Measurements from ENCODE around the gene GPSM1. TPM values are rescaled to one million over a fixed set of nuclear protein-coding genes. Genes with fewer than 3 reads are reported as not detected.

GPSM1 gene
- total RNA-seq, 1 donor from 2014 or later, result 59.4 TPM

DNA sequence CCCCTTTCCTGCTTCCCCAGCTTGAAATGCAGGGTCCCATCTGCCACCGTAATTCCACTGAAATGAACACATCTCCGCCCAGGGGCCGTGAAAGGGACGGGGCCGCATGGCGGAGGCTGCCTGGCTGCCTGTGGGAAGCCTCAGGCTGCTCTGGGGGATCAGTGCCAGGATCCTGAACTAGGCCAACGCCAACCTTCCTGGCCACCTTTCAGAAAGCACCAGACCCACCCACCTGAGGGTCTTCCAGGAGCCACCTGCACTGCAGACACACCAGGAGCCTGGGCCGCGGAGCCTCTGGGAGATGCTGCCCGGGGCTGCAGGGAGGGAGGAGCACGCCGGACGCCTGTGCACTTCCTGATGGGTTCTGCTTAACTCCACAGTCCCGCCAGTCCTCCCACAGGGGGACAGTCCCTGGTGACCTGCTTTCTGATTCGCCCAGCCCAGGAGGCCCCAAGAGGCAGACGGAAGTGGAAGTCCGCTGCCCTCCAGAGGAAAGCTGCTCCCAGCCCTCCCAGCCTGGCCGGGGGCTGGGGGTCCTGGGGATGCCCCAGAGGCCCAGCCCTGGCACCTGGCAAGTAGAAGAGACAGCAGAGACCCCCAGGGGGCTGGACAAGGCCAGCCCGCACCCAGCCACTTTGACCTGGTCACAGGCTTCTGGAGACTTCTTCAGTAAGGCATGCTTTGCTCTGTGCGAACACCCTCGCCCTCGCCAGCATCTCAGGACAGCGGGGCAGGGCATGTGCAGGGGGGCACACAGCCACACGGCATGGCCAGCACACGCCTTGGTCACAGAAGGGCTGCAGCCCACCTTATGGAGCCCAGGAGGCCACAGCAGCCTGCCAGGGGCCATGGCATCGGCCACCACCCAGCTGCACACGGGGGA is 46.2 kb downstream of the GPSM1 start, which contains the start of gene CARD9:
TSS of gene CARD9 (minus strand) at position 370 of the 883 bp plus-strand sequence. CDS start 1,591 bp downstream, outside the sequence.
- no peaks in the 10 kb centered on the region for H3K36me3 ChIP-seq (ENCODE audit: insufficient read depth, low read length)
- Mint-ChIP-seq H3K36me3 (ENCODE audit: low read depth, unreplicated experiment) (peaks cover 4% of the 10 kb centered on the region), H3K27ac (ENCODE audit: unreplicated experiment) (peak within 1 kb of the TSS; percentile 62), H3K9me3 (ENCODE audit: unreplicated experiment) (no peaks in the 10 kb centered on the region), H3K4me1 (ENCODE audit: low read depth, unreplicated experiment) (peaks cover 6% of the 10 kb centered on the region), H3K27me3 (ENCODE audit: low read depth, unreplicated experiment) (no peaks in the 10 kb centered on the region), H3K4me3 (ENCODE audit: unreplicated experiment) (no peak within 1 kb of the TSS)
- H3K27ac ChIP-seq (ENCODE audit: low read depth, low read length), result no peak within 1 kb of the TSS
- no peaks in the 10 kb centered on the region for H3K79me2 ChIP-seq (ENCODE audit: insufficient read depth, low read length)
- H4K20me1 ChIP-seq (ENCODE audit: insufficient read depth, low read length), result no peaks in the 10 kb centered on the region
- no peak for DNase-seq (ENCODE audit: low read depth)
- TF ChIP-seq, protein P1, sequence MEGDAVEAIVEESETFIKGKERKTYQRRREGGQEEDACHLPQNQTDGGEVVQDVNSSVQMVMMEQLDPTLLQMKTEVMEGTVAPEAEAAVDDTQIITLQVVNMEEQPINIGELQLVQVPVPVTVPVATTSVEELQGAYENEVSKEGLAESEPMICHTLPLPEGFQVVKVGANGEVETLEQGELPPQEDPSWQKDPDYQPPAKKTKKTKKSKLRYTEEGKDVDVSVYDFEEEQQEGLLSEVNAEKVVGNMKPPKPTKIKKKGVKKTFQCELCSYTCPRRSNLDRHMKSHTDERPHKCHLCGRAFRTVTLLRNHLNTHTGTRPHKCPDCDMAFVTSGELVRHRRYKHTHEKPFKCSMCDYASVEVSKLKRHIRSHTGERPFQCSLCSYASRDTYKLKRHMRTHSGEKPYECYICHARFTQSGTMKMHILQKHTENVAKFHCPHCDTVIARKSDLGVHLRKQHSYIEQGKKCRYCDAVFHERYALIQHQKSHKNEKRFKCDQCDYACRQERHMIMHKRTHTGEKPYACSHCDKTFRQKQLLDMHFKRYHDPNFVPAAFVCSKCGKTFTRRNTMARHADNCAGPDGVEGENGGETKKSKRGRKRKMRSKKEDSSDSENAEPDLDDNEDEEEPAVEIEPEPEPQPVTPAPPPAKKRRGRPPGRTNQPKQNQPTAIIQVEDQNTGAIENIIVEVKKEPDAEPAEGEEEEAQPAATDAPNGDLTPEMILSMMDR (IDR thresholded peaks at IDR 0.05; ENCODE audit: insufficient read depth, low read depth, low read length), result no peak
- no peak for TF ChIP-seq EZH2 (IDR thresholded peaks at IDR 0.05; ENCODE audit: insufficient read depth, low read length)
- H3K4me1 ChIP-seq (ENCODE audit: insufficient read depth, low read length), result peaks cover 10% of the 10 kb centered on the region
- H3K27me3 ChIP-seq (ENCODE audit: insufficient read depth, low read length), result no peaks in the 10 kb centered on the region
- H3K9ac ChIP-seq (ENCODE audit: low read length), result peak within 1 kb of the TSS; percentile 3
- H2AFZ ChIP-seq (ENCODE audit: low read depth, low read length), result peak within 1 kb of the TSS; percentile 13
- no peak within 1 kb of the TSS for H3K4me3 ChIP-seq (ENCODE audit: insufficient read depth, low read depth, low read length)
- no peak for FAIRE-seq
- H3K4me2 ChIP-seq (ENCODE audit: low read length), result peak within 1 kb of the TSS; percentile 5
- H3K9me3 ChIP-seq (ENCODE audit: insufficient read depth, low read depth, low read length), result no peaks in the 10 kb centered on the region

DNA sequence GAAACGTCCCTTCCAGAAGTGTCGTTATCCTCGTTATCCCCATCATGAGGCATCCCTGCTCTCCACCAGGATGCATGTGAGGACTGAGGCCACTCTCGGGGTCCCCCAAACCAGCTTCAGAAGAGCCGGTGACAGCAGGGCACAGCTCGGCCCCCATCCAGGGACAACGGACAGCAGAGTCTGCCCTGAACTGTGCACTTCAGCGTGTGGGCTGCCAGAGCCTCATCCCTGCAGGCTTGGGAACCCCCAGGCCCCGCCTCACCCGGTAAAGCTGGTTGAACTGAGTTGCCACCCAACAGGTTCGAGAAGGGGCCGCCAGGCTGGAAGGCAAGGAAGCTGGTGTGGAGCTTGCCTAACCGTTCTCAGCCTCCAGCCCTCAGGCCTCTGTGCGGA is 46.8 kb downstream of the GPSM1 start:
- no peaks in the 10 kb centered on the region for H3K27me3 Mint-ChIP-seq (ENCODE audit: low read depth, unreplicated experiment)
- Histone ChIP-seq H2AFZ (ENCODE audit: low read depth, low read length) (no peak overlapping the region), H3K79me2 (ENCODE audit: insufficient read depth, low read length) (no peaks in the 10 kb centered on the region), H3K4me1 (ENCODE audit: insufficient read depth, low read length) (peaks cover 10% of the 10 kb centered on the region), H3K36me3 (ENCODE audit: insufficient read depth, low read length) (no peaks in the 10 kb centered on the region), H3K9me3 (ENCODE audit: insufficient read depth, low read depth, low read length) (no peaks in the 10 kb centered on the region), H3K27me3 (ENCODE audit: insufficient read depth, low read length) (no peaks in the 10 kb centered on the region), H3K4me3 (ENCODE audit: insufficient read depth, low read depth, low read length) (no peak overlapping the region), H3K9ac (ENCODE audit: low read length) (no peak overlapping the region), H3K4me2 (ENCODE audit: low read length) (no peak overlapping the region), H4K20me1 (ENCODE audit: insufficient read depth, low read length) (no peaks in the 10 kb centered on the region), H3K27ac (ENCODE audit: low read depth, low read length) (no peak overlapping the region)
- TF ChIP-seq, protein P1 (IDR thresholded peaks at IDR 0.05; ENCODE audit: insufficient read depth, low read depth, low read length), result no peak
- TF ChIP-seq EZH2 (IDR thresholded peaks at IDR 0.05; ENCODE audit: insufficient read depth, low read length), result no peak
- no peak overlapping the region for H3K4me3 Mint-ChIP-seq (ENCODE audit: unreplicated experiment)
- no peak for FAIRE-seq
- no peak for DNase-seq (ENCODE audit: low read depth)
- no peak overlapping the region for H3K27ac Mint-ChIP-seq (ENCODE audit: unreplicated experiment)
- no peaks in the 10 kb centered on the region for H3K9me3 Mint-ChIP-seq (ENCODE audit: unreplicated experiment)
- peaks cover 4% of the 10 kb centered on the region for H3K36me3 Mint-ChIP-seq (ENCODE audit: low read depth, unreplicated experiment)
- peaks cover 6% of the 10 kb centered on the region for H3K4me1 Mint-ChIP-seq (ENCODE audit: low read depth, unreplicated experiment)

DNA sequence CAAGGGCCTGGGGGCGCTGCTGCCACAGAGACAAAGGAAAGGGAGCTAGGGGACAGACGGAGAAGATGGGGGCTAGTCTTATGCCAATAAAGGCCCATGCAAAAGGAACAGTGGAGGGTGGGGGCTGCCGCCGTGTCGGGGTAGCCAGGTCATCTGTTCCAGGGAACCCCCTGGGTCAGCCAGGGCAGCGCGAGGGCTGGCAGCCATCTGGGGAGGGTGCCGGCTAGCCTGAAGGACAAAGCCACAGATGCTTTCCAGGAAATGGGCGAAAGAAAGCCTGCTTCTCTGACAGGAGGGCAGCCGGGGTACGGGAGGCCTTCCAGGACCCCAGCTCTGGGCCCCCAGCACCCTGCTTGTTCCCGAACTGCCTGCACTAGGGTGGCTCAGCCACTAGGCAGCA is 47.8 kb downstream of the GPSM1 start:
- DNase-seq (ENCODE audit: low read depth) (no peak), FAIRE-seq (no peak)
- Histone ChIP-seq H3K79me2 (ENCODE audit: insufficient read depth, low read length) (no peaks in the 10 kb centered on the region), H3K27ac (ENCODE audit: low read depth, low read length) (no peak overlapping the region), H2AFZ (ENCODE audit: low read depth, low read length) (no peak overlapping the region), H3K9me3 (ENCODE audit: insufficient read depth, low read depth, low read length) (no peaks in the 10 kb centered on the region), H3K4me1 (ENCODE audit: insufficient read depth, low read length) (peaks cover 10% of the 10 kb centered on the region), H3K4me2 (ENCODE audit: low read length) (no peak overlapping the region), H3K36me3 (ENCODE audit: insufficient read depth, low read length) (no peaks in the 10 kb centered on the region), H3K27me3 (ENCODE audit: insufficient read depth, low read length) (no peaks in the 10 kb centered on the region), H3K9ac (ENCODE audit: low read length) (no peak overlapping the region), H4K20me1 (ENCODE audit: insufficient read depth, low read length) (no peaks in the 10 kb centered on the region), H3K4me3 (ENCODE audit: insufficient read depth, low read depth, low read length) (no peak overlapping the region)
- H3K9me3 Mint-ChIP-seq (ENCODE audit: unreplicated experiment), result no peaks in the 10 kb centered on the region
- H3K4me3 Mint-ChIP-seq (ENCODE audit: unreplicated experiment), result no peak overlapping the region
- peaks cover 4% of the 10 kb centered on the region for H3K36me3 Mint-ChIP-seq (ENCODE audit: low read depth, unreplicated experiment)
- peaks cover 6% of the 10 kb centered on the region for H3K4me1 Mint-ChIP-seq (ENCODE audit: low read depth, unreplicated experiment)
- H3K27me3 Mint-ChIP-seq (ENCODE audit: low read depth, unreplicated experiment), result no peaks in the 10 kb centered on the region
- no peak for TF ChIP-seq EZH2 (IDR thresholded peaks at IDR 0.05; ENCODE audit: insufficient read depth, low read length)
- TF ChIP-seq, protein P1 (IDR thresholded peaks at IDR 0.05; ENCODE audit: insufficient read depth, low read depth, low read length), result no peak
- H3K27ac Mint-ChIP-seq (ENCODE audit: unreplicated experiment), result peak overlapping the region; percentile 58
